GM23248 (cell line): ENCODE results near the gene GJC3.

Experiments used
- EZH2 ChIP-seq: fragments of 200-600 bp; sonication (generic); IDR thresholded peaks from 2 replicates; pipeline ENCODE4 v1.6.1; 2018; ENCODE audit warnings: antibody characterized with exemption, mild to moderate bottlenecking; ENCODE audit not compliant: insufficient read depth, poor library complexity, severe bottlenecking
- EZH2phosphoT487 ChIP-seq: fragments of 200-600 bp; sonication (generic); IDR thresholded peaks from 2 replicates; pipeline ENCODE4 v1.6.1; 2018; ENCODE audit warnings: antibody characterized with exemption, moderate library complexity, mild to moderate bottlenecking, low read depth; ENCODE audit not compliant: insufficient read depth

GRCh38 chr7:99929730-99930053, 272 bp upstream of the GJC3 start:
- TF ChIP-seq EZH2 (no peak), EZH2phosphoT487 (no peak)
